ENCODE data around the gene OLFM1.

- TF ChIP-seq YY1 (IDR thresholded peaks at IDR 0.05; ENCODE audit: low read depth) (no peak), FOXM1 (IDR thresholded peaks at IDR 0.05; ENCODE audit: borderline replicate concordance, low read depth) (no peak), TCF12 (IDR thresholded peaks at IDR 0.05; ENCODE audit: low read depth) (no peak), MAX (IDR thresholded peaks at IDR 0.05) (no peak)
- TF ChIP-seq, protein P1, sequence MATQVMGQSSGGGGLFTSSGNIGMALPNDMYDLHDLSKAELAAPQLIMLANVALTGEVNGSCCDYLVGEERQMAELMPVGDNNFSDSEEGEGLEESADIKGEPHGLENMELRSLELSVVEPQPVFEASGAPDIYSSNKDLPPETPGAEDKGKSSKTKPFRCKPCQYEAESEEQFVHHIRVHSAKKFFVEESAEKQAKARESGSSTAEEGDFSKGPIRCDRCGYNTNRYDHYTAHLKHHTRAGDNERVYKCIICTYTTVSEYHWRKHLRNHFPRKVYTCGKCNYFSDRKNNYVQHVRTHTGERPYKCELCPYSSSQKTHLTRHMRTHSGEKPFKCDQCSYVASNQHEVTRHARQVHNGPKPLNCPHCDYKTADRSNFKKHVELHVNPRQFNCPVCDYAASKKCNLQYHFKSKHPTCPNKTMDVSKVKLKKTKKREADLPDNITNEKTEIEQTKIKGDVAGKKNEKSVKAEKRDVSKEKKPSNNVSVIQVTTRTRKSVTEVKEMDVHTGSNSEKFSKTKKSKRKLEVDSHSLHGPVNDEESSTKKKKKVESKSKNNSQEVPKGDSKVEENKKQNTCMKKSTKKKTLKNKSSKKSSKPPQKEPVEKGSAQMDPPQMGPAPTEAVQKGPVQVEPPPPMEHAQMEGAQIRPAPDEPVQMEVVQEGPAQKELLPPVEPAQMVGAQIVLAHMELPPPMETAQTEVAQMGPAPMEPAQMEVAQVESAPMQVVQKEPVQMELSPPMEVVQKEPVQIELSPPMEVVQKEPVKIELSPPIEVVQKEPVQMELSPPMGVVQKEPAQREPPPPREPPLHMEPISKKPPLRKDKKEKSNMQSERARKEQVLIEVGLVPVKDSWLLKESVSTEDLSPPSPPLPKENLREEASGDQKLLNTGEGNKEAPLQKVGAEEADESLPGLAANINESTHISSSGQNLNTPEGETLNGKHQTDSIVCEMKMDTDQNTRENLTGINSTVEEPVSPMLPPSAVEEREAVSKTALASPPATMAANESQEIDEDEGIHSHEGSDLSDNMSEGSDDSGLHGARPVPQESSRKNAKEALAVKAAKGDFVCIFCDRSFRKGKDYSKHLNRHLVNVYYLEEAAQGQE (IDR thresholded peaks at IDR 0.05; ENCODE audit: low read depth), result no peak
Observed at GRCh38 chr9:135160862-135161261, 73.4 kb downstream of the OLFM1 start.

Measured in Ishikawa (cell line).